Mesenchymal stem cell (in vitro differentiated cells and primary cell): ENCODE measurements around the gene KCNMB2.

ENCODE experiments used
- DNase-seq: peaks from one replicate; pipeline ENCODE4 v3.0.0-alpha.2; 2013
- H2AFZ ChIP-seq: one replicate; pipeline ENCODE4 v1.6.1; 2013; ENCODE audit warnings: low read depth, mild to moderate bottlenecking, control low read depth, inconsistent platforms, low read length, moderate library complexity
- H2AK5ac ChIP-seq: 2 replicates; pipeline ENCODE4 v1.6.1; 2013; ENCODE audit warnings: low read length, moderate library complexity, mild to moderate bottlenecking, inconsistent platforms; ENCODE audit not compliant: severe bottlenecking
- H2BK120ac ChIP-seq: one replicate; pipeline ENCODE4 v1.6.1; 2013; ENCODE audit warnings: low read depth, mild to moderate bottlenecking, inconsistent platforms, low read length, moderate library complexity
- H2BK12ac ChIP-seq, 2 experiments: one replicate each; pipeline ENCODE4 v1.6.1; 2013; ENCODE audit warnings: inconsistent platforms in 2 of 2, low read length in 2 of 2, mild to moderate bottlenecking in 2 of 2, moderate library complexity in 2 of 2, control low read depth in 1 of 2
- H2BK15ac ChIP-seq: one replicate; pipeline ENCODE4 v1.6.1; 2013; ENCODE audit warnings: mild to moderate bottlenecking, low read depth, inconsistent platforms; ENCODE audit not compliant: poor library complexity, severe bottlenecking
- H2BK5ac ChIP-seq: 2 replicates; pipeline ENCODE4 v1.6.1; 2013; ENCODE audit warnings: low read depth, mild to moderate bottlenecking, low read length, control low read depth, inconsistent platforms; ENCODE audit not compliant: poor library complexity, severe bottlenecking
- H3K14ac ChIP-seq, 2 experiments: one replicate each; pipeline ENCODE4 v1.6.1; 2013; ENCODE audit warnings: inconsistent platforms in 2 of 2, low read length in 2 of 2, control low read depth in 1 of 2, mild to moderate bottlenecking in 1 of 2, moderate library complexity in 1 of 2
- H3K18ac ChIP-seq, 2 experiments: one replicate each; pipeline ENCODE4 v1.6.1; 2013; ENCODE audit warnings: inconsistent platforms in 2 of 2, low read length in 2 of 2, control low read depth in 1 of 2, low read depth in 1 of 2, mild to moderate bottlenecking in 1 of 2
- H3K23ac ChIP-seq, 2 experiments: one replicate each; pipeline ENCODE4 v1.6.1; 2013; ENCODE audit warnings: inconsistent platforms in 2 of 2, low read length in 2 of 2, mild to moderate bottlenecking in 2 of 2, moderate library complexity in 2 of 2, control low read depth in 1 of 2
- H3K27ac ChIP-seq: 2 replicates; pipeline ENCODE4 v1.5.1; 2013; ENCODE audit warnings: mild to moderate bottlenecking, moderate library complexity, low read length, control low read depth, inconsistent platforms; ENCODE audit not compliant: poor library complexity, severe bottlenecking
- H3K27me3 ChIP-seq, 2 experiments: 2 replicates each; pipeline versions ENCODE4 v1.6.1 to v1.7.0; 2013; ENCODE audit warnings: low read length in 2 of 2, mild to moderate bottlenecking in 2 of 2, moderate library complexity in 2 of 2, control low read depth in 1 of 2, inconsistent platforms in 1 of 2; ENCODE audit not compliant: control insufficient read depth in 1 of 2, insufficient read depth in 1 of 2
- H3K36me3 ChIP-seq, 2 experiments: 2 replicates each; pipeline versions ENCODE4 v1.6.1 to v1.7.0; 2013; ENCODE audit warnings: low read length in 2 of 2, control low read depth in 1 of 2, inconsistent platforms in 1 of 2, low read depth in 1 of 2, mild to moderate bottlenecking in 1 of 2; ENCODE audit not compliant: insufficient read depth in 2 of 2, control insufficient read depth in 1 of 2
- H3K4ac ChIP-seq, 2 experiments: one replicate each; pipeline ENCODE4 v1.6.1; 2013; ENCODE audit warnings: inconsistent platforms in 2 of 2, low read length in 2 of 2, mild to moderate bottlenecking in 2 of 2, moderate library complexity in 2 of 2, control low read depth in 1 of 2, low read depth in 1 of 2
- H3K4me1 ChIP-seq: 2 replicates; pipeline ENCODE4 v1.6.1; 2013; ENCODE audit warnings: low read depth, low read length, control low read depth; ENCODE audit not compliant: control insufficient read depth, insufficient read depth
- H3K4me2 ChIP-seq: 2 replicates; pipeline ENCODE4 v1.6.1; 2013; ENCODE audit warnings: low read length, mild to moderate bottlenecking, inconsistent platforms; ENCODE audit not compliant: poor library complexity, severe bottlenecking
- H3K4me3 ChIP-seq, 2 experiments: 2 replicates each; pipeline versions ENCODE4 v1.5.1 to v1.7.0; 2013; ENCODE audit warnings: low read length in 2 of 2, mild to moderate bottlenecking in 2 of 2, control low read depth in 1 of 2, low read depth in 1 of 2; ENCODE audit not compliant: insufficient read depth in 1 of 2
- H3K79me1 ChIP-seq: replicated peaks from 2 replicates; pipeline ENCODE4 v1.6.1; 2013; ENCODE audit warnings: mild to moderate bottlenecking, control low read depth, low read length, inconsistent platforms; ENCODE audit not compliant: poor library complexity, severe bottlenecking
- H3K9ac ChIP-seq: 2 replicates; pipeline ENCODE4 v1.7.0; 2013; ENCODE audit warnings: mild to moderate bottlenecking, low read length, moderate library complexity
- H3K9me3 ChIP-seq: 2 replicates; pipeline ENCODE4 v1.7.0; 2013; ENCODE audit warnings: mild to moderate bottlenecking, low read length; ENCODE audit not compliant: control insufficient read depth
- H4K8ac ChIP-seq: one replicate; pipeline ENCODE4 v1.6.1; 2013; ENCODE audit warnings: inconsistent platforms, mild to moderate bottlenecking, low read length, moderate library complexity
- H4K91ac ChIP-seq: one replicate; pipeline ENCODE4 v1.6.1; 2013; ENCODE audit warnings: mild to moderate bottlenecking, low read length, inconsistent platforms
- WGBS: methylation state at CpG from one replicate; pipeline ENCODE4 v1.1.7; 2013; ENCODE audit warnings: mixed read lengths; 5-methylcytosine and 5-hydroxymethylcytosine counted together

KCNMB2 gene

DNA sequence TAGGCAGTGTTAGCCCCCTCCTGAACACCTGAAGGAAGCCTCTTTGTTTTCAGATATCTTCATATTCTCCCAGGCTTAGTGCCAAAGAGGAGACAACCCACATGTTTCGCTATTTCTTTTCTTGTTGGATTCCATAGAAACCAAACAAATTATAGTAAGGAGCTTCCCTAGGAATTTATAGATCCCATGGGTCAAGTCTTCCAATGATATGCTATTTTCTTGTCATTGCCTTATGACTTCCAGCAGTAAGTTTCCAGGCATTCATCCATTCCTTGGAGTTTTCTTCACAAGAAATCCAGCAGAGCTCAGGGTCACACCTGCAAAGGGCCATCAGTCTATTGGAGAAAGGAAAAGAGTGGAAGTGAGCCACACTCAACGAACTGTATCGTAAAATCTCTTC, 9.9 kb upstream of the KCNMB2 start:
- no peak overlapping the region for H3K27ac ChIP-seq
- no peak overlapping the region for H2AK5ac ChIP-seq
- no peak overlapping the region for H2BK5ac ChIP-seq
- H3K36me3 ChIP-seq: no peaks in the 10 kb centered on the region
- H2AFZ ChIP-seq: no peak overlapping the region
- no peak overlapping the region for H3K9ac ChIP-seq
- H3K9me3 ChIP-seq: no peaks in the 10 kb centered on the region
- WGBS: 75% methylated on average over 1 of the region's 3 CpGs
- H3K79me1 ChIP-seq: no peaks in the 10 kb centered on the region
- H2BK15ac ChIP-seq: no peak overlapping the region
- H3K23ac ChIP-seq: no peak overlapping the region
- H3K18ac ChIP-seq: no peak overlapping the region
- H3K4me1 ChIP-seq: no peaks in the 10 kb centered on the region
- no peak overlapping the region for H3K4ac ChIP-seq
- H3K27me3 ChIP-seq: no peaks in the 10 kb centered on the region
- H3K14ac ChIP-seq: no peak overlapping the region
- no peak overlapping the region for H4K91ac ChIP-seq
- no peak overlapping the region for H3K4me2 ChIP-seq
- H2BK120ac ChIP-seq: no peak overlapping the region
- H3K4me3 ChIP-seq: no peak overlapping the region
- DNase-seq: no peak
- H2BK12ac ChIP-seq: no peak overlapping the region
- no peak overlapping the region for H4K8ac ChIP-seq

- H3K4me1 ChIP-seq: no peaks in the 10 kb centered on the region
- H3K9ac ChIP-seq: no peak overlapping the region
- no peak overlapping the region for H3K27ac ChIP-seq
- H3K9me3 ChIP-seq: no peaks in the 10 kb centered on the region
- H3K4me3 ChIP-seq: no peak overlapping the region
- no peak overlapping the region for H3K18ac ChIP-seq
- H3K4ac ChIP-seq: no peak overlapping the region
- no peak overlapping the region for H2BK120ac ChIP-seq
- no peak overlapping the region for H2BK12ac ChIP-seq
- no peaks in the 10 kb centered on the region for H3K79me1 ChIP-seq
- no peak overlapping the region for H4K91ac ChIP-seq
- no peaks in the 10 kb centered on the region for H3K27me3 ChIP-seq
- no peak overlapping the region for H2BK5ac ChIP-seq
- no peaks in the 10 kb centered on the region for H3K36me3 ChIP-seq
- 100% methylated on average over 1 of the region's 2 CpGs for WGBS
- H2BK15ac ChIP-seq: no peak overlapping the region
- H3K14ac ChIP-seq: no peak overlapping the region
- H4K8ac ChIP-seq: no peak overlapping the region
- no peak overlapping the region for H3K4me2 ChIP-seq
- H2AK5ac ChIP-seq: no peak overlapping the region
- no peak overlapping the region for H2AFZ ChIP-seq
- H3K23ac ChIP-seq: no peak overlapping the region
- no peak for DNase-seq
Observed at GRCh38 chr3:178527981-178528380, 8.3 kb upstream of the KCNMB2 start.

GRCh38 chr3:178529606-178530225, 6.5 kb upstream of the KCNMB2 start:
- no peak overlapping the region for H3K9ac ChIP-seq
- no peaks in the 10 kb centered on the region for H3K36me3 ChIP-seq
- H3K18ac ChIP-seq: no peak overlapping the region
- H3K4me3 ChIP-seq: no peak overlapping the region
- H2AFZ ChIP-seq: no peak overlapping the region
- H3K4ac ChIP-seq: no peak overlapping the region
- no peak overlapping the region for H2BK120ac ChIP-seq
- no peak overlapping the region for H2AK5ac ChIP-seq
- DNase-seq: no peak
- H3K14ac ChIP-seq: no peak overlapping the region
- H2BK12ac ChIP-seq: no peak overlapping the region
- H3K27me3 ChIP-seq: no peaks in the 10 kb centered on the region
- no peaks in the 10 kb centered on the region for H3K79me1 ChIP-seq
- no peaks in the 10 kb centered on the region for H3K9me3 ChIP-seq
- H4K8ac ChIP-seq: no peak overlapping the region
- H3K23ac ChIP-seq: no peak overlapping the region
- H2BK15ac ChIP-seq: no peak overlapping the region
- H3K4me2 ChIP-seq: no peak overlapping the region
- H4K91ac ChIP-seq: no peak overlapping the region
- no peaks in the 10 kb centered on the region for H3K4me1 ChIP-seq
- no peak overlapping the region for H3K27ac ChIP-seq
- H2BK5ac ChIP-seq: no peak overlapping the region

- Histone ChIP-seq H2AFZ (no peak overlapping the region), H3K9ac (no peak overlapping the region), H2BK120ac (no peak overlapping the region), H3K27ac (no peak overlapping the region), H3K9me3 (no peaks in the 10 kb centered on the region), H2BK12ac (no peak overlapping the region), H4K8ac (no peak overlapping the region), H3K27me3 (peaks cover 0 to 11% of the 10 kb centered on the region in 2 experiments), H3K14ac (no peak overlapping the region), H3K4ac (no peak overlapping the region), H2BK5ac (no peak overlapping the region), H3K4me2 (no peak overlapping the region), H3K4me1 (peaks cover 3% of the 10 kb centered on the region), H4K91ac (no peak overlapping the region), H3K36me3 (no peaks in the 10 kb centered on the region), H2AK5ac (no peak overlapping the region), H3K23ac (no peak overlapping the region), H3K79me1 (no peaks in the 10 kb centered on the region), H3K4me3 (no peak overlapping the region), H2BK15ac (no peak overlapping the region), H3K18ac (no peak overlapping the region)
- DNase-seq: no peak
- WGBS: 100% methylated on average over 2 of the region's 2 CpGs
Observed at GRCh38 chr3:178532476-178532875, 3.8 kb upstream of the KCNMB2 start.
